GM23338 (cell line): ENCODE results near the gene NT5DC2. TPM values are rescaled to one million over a fixed set of nuclear protein-coding genes. Genes with fewer than 3 reads are reported as not detected.

ENCODE experiments used
- ATAC-seq: fragments of 200-7000 bp; cut with Tn5 transposase; 3 replicates; pipeline ENCODE4 v1.9.1; 2020
- DNase-seq: peaks from one replicate; pipeline ENCODE4 v3.0.0-alpha.2; 2015; ENCODE audit warnings: low spot score
- H2AFZ ChIP-seq: fragments of 200-600 bp; sonication (generic); 2 replicates; pipeline ENCODE4 v1.8.0; 2016; ENCODE audit warnings: antibody characterized with exemption, mild to moderate bottlenecking, moderate library complexity
- H3F3A ChIP-seq: fragments of 200-600 bp; sonication (generic); replicated peaks from 2 replicates; pipeline ENCODE4 v1.8.0; 2017; ENCODE audit warnings: antibody characterized with exemption, mixed run types, low read depth
- H3K27ac ChIP-seq: fragments of 200-600 bp; sonication (generic); 2 replicates; pipeline ENCODE4 v1.6.1; 2016; ENCODE audit warnings: low read depth
- H3K27me3 ChIP-seq: fragments of 200-600 bp; sonication (generic); 2 replicates; pipeline ENCODE4 v1.8.0; 2016; ENCODE audit warnings: mild to moderate bottlenecking, mixed run types, moderate library complexity; ENCODE audit not compliant: insufficient read depth
- H3K36me3 ChIP-seq: fragments of 200-600 bp; sonication (generic); 2 replicates; pipeline ENCODE4 v1.8.0; 2016; ENCODE audit warnings: mild to moderate bottlenecking; ENCODE audit not compliant: insufficient read depth
- H3K4me1 ChIP-seq: fragments of 200-600 bp; sonication (generic); 2 replicates; pipeline ENCODE4 v1.8.0; 2016; ENCODE audit warnings: mild to moderate bottlenecking, moderate library complexity; ENCODE audit not compliant: insufficient read depth
- H3K4me2 ChIP-seq: fragments of 200-600 bp; sonication (generic); 2 replicates; pipeline ENCODE4 v1.7.1; 2017; ENCODE audit warnings: mixed run types
- H3K4me3 ChIP-seq: fragments of 200-600 bp; sonication (generic); 2 replicates; pipeline ENCODE4 v1.6.1; 2016; ENCODE audit warnings: mixed run types
- H3K79me2 ChIP-seq: fragments of 200-600 bp; sonication (generic); replicated peaks from 2 replicates; pipeline ENCODE4 v1.8.0; 2017; ENCODE audit warnings: mild to moderate bottlenecking; ENCODE audit not compliant: insufficient read depth
- H3K9me2 ChIP-seq: fragments of 200-600 bp; sonication (generic); 2 replicates; pipeline ENCODE4 v1.8.0; 2017; ENCODE audit not compliant: insufficient read depth
- H4K20me1 ChIP-seq: fragments of 200-600 bp; sonication (generic); replicated peaks from 2 replicates; pipeline ENCODE4 v1.8.0; 2017; ENCODE audit warnings: mild to moderate bottlenecking; ENCODE audit not compliant: insufficient read depth
- H3K27ac Mint-ChIP-seq: 2 replicates; pipeline ENCODE4 v1.8.0; 2020; ENCODE audit warnings: inconsistent platforms, mild to moderate bottlenecking, moderate library complexity, mixed read lengths
- H3K27me3 Mint-ChIP-seq: 3 replicates; pipeline ENCODE4 v1.8.0; 2022; ENCODE audit warnings: low read depth, mild to moderate bottlenecking, moderate library complexity, mixed read lengths, inconsistent platforms; ENCODE audit not compliant: insufficient read depth, poor library complexity
- H3K36me3 Mint-ChIP-seq: 3 replicates; pipeline ENCODE4 v1.8.0; 2021; ENCODE audit warnings: low read depth, mild to moderate bottlenecking, inconsistent platforms, moderate library complexity, mixed read lengths
- H3K4me1 Mint-ChIP-seq: 3 replicates; pipeline ENCODE4 v1.8.0; 2020; ENCODE audit warnings: mild to moderate bottlenecking, inconsistent platforms, mixed read lengths
- H3K4me3 Mint-ChIP-seq: 3 replicates; pipeline ENCODE4 v1.8.0; 2021; ENCODE audit warnings: moderate library complexity, mild to moderate bottlenecking, inconsistent platforms, mixed read lengths
- H3K9me3 Mint-ChIP-seq: 3 replicates; pipeline ENCODE4 v1.8.0; 2020; ENCODE audit warnings: moderate library complexity, mild to moderate bottlenecking, inconsistent platforms, mixed read lengths
- ETS1 ChIP-seq: IDR thresholded peaks from 2 replicates; pipeline ENCODE4 v1.6.1; 2016; ENCODE audit warnings: antibody characterized with exemption
- EZH2phosphoT487 ChIP-seq: fragments of 200-600 bp; sonication (generic); IDR thresholded peaks from one replicate; pipeline ENCODE4 v1.8.1; 2018; ENCODE audit warnings: antibody characterized with exemption; ENCODE audit not compliant: unreplicated experiment
- JUNB ChIP-seq: IDR thresholded peaks from one replicate; pipeline ENCODE4 v1.6.1; 2016; ENCODE audit warnings: antibody characterized with exemption; ENCODE audit not compliant: unreplicated experiment
- NANOG ChIP-seq: IDR thresholded peaks from 2 replicates; pipeline ENCODE4 v1.6.1; 2016; ENCODE audit warnings: antibody characterized with exemption, borderline replicate concordance
- POLR2AphosphoS5 ChIP-seq: IDR thresholded peaks from 2 replicates; pipeline ENCODE4 v1.6.1; 2016; ENCODE audit warnings: antibody characterized with exemption, low read depth
- STAT1 ChIP-seq: IDR thresholded peaks from one replicate; pipeline ENCODE4 v1.6.1; 2016; ENCODE audit warnings: antibody characterized with exemption; ENCODE audit not compliant: unreplicated experiment
- ZNF114 ChIP-seq: fragments of 250-450 bp; sonication (Bioruptor Pico); IDR thresholded peaks from 2 replicates; pipeline ENCODE4 v1.5.0; 2020; ENCODE audit warnings: mild to moderate bottlenecking, moderate library complexity
- ZNF331 ChIP-seq: fragments of 250-450 bp; sonication (Bioruptor Pico); IDR thresholded peaks from 2 replicates; pipeline ENCODE4 v1.5.0; 2020; ENCODE audit warnings: low read depth, mild to moderate bottlenecking, moderate library complexity
- ZNF462 ChIP-seq: fragments of 250-450 bp; sonication (Bioruptor Pico); IDR thresholded peaks from 2 replicates; pipeline ENCODE4 v1.5.0; 2020; ENCODE audit warnings: mild to moderate bottlenecking, moderate library complexity
- polyA plus RNA-seq: library from polyadenylated mRNA; unstranded; fragments of >200 nt; fragmentation: Nextera tagmentation; extraction: Ambion mirVana; gene quantifications from 2 replicates; pipeline ENCODE4 v1.2.1, GENCODE V29; 2016
- total RNA-seq: library from RNA; depleted of rRNA; stranded (reverse); fragments of >200 nt; shearing (Covaris generic); gene quantifications from 2 replicates; pipeline ENCODE4 v1.2.3, GENCODE V29; 2014
- TF ChIP-seq, protein P1 (sequence below), 2 experiments: fragments of 200-600 bp in 1 of 2; sonication (generic) in 1 of 2; conservative IDR thresholded peaks; 2 replicates each; pipeline versions ENCODE4 v1.5.1 to v1.6.1; 2016 to 2017; ENCODE audit warnings: antibody characterized with exemption in 2 of 2, low read depth in 2 of 2, mild to moderate bottlenecking in 2 of 2, moderate library complexity in 1 of 2
- TF ChIP-seq, protein P2 (sequence below): IDR thresholded peaks from one replicate; pipeline ENCODE4 v1.6.1; 2018; ENCODE audit warnings: antibody characterized with exemption; ENCODE audit not compliant: unreplicated experiment

Gene NT5DC2
- total and polyA plus RNA-seq, 2 experiments from 2014 or later, result 269 to 324 TPM

GRCh38 chr3:52484680-52485461 lies 48.8 kb downstream of the NT5DC2 start:
- H3K27ac ChIP-seq, result no peak overlapping the region
- Mint-ChIP-seq H3K27ac (no peak overlapping the region), H3K9me3 (no peaks in the 10 kb centered on the region; the same call in 2 of the 3 replicates)

More at GRCh38 chr3:52484680-52485461, 48.8 kb downstream of the NT5DC2 start:
- peaks cover 11% of the 10 kb centered on the region for H3K27me3 Mint-ChIP-seq
- ATAC-seq (no peak), DNase-seq (no peak)
- H3K4me3 Mint-ChIP-seq, result no peak overlapping the region
- H3K9me2 ChIP-seq, result no peaks in the 10 kb centered on the region
- H3K4me1 ChIP-seq, result no peaks in the 10 kb centered on the region
- 0 out of 2 replicates have a peak, but pooled peaks cover 5% of the 10 kb centered on the region for H3F3A ChIP-seq
- peaks cover 8% of the 10 kb centered on the region for H4K20me1 ChIP-seq
- peaks cover 60% of the 10 kb centered on the region for H3K36me3 Mint-ChIP-seq
- TF ChIP-seq ZNF331 (CRISPR knock-in tag), result no peak
- TF ChIP-seq ZNF114 (CRISPR knock-in tag), result no peak
- no peak for TF ChIP-seq ZNF462 (CRISPR knock-in tag)
- TF ChIP-seq, protein P1, sequence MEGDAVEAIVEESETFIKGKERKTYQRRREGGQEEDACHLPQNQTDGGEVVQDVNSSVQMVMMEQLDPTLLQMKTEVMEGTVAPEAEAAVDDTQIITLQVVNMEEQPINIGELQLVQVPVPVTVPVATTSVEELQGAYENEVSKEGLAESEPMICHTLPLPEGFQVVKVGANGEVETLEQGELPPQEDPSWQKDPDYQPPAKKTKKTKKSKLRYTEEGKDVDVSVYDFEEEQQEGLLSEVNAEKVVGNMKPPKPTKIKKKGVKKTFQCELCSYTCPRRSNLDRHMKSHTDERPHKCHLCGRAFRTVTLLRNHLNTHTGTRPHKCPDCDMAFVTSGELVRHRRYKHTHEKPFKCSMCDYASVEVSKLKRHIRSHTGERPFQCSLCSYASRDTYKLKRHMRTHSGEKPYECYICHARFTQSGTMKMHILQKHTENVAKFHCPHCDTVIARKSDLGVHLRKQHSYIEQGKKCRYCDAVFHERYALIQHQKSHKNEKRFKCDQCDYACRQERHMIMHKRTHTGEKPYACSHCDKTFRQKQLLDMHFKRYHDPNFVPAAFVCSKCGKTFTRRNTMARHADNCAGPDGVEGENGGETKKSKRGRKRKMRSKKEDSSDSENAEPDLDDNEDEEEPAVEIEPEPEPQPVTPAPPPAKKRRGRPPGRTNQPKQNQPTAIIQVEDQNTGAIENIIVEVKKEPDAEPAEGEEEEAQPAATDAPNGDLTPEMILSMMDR (conservative IDR thresholded peaks at IDR 0.05; ENCODE audit: low read depth in 2 of 2), result no peak
- no peak for TF ChIP-seq STAT1
- no peak for TF ChIP-seq EZH2phosphoT487
- TF ChIP-seq JUNB, result no peak
- TF ChIP-seq ETS1, result no peak
- no peak for TF ChIP-seq NANOG
- TF ChIP-seq, protein P2, sequence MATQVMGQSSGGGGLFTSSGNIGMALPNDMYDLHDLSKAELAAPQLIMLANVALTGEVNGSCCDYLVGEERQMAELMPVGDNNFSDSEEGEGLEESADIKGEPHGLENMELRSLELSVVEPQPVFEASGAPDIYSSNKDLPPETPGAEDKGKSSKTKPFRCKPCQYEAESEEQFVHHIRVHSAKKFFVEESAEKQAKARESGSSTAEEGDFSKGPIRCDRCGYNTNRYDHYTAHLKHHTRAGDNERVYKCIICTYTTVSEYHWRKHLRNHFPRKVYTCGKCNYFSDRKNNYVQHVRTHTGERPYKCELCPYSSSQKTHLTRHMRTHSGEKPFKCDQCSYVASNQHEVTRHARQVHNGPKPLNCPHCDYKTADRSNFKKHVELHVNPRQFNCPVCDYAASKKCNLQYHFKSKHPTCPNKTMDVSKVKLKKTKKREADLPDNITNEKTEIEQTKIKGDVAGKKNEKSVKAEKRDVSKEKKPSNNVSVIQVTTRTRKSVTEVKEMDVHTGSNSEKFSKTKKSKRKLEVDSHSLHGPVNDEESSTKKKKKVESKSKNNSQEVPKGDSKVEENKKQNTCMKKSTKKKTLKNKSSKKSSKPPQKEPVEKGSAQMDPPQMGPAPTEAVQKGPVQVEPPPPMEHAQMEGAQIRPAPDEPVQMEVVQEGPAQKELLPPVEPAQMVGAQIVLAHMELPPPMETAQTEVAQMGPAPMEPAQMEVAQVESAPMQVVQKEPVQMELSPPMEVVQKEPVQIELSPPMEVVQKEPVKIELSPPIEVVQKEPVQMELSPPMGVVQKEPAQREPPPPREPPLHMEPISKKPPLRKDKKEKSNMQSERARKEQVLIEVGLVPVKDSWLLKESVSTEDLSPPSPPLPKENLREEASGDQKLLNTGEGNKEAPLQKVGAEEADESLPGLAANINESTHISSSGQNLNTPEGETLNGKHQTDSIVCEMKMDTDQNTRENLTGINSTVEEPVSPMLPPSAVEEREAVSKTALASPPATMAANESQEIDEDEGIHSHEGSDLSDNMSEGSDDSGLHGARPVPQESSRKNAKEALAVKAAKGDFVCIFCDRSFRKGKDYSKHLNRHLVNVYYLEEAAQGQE, result no peak
- TF ChIP-seq POLR2AphosphoS5, result no peak
- no peaks in the 10 kb centered on the region for H3K27me3 ChIP-seq
- H3K36me3 ChIP-seq, result peaks cover 10% of the 10 kb centered on the region; the same call in 1 of the 2 replicates
- H2AFZ ChIP-seq, result no peak overlapping the region
- H3K4me2 ChIP-seq, result no peak overlapping the region
- H3K79me2 ChIP-seq, result no peaks in the 10 kb centered on the region; the same call in 1 of the 2 replicates
- H3K4me3 ChIP-seq, result no peak overlapping the region
- H3K4me1 Mint-ChIP-seq, result no peaks in the 10 kb centered on the region; the same call in 2 of the 3 replicates
